B cell (primary cell): Measurements from ENCODE around the gene PRAC2.

ENCODE experiments used
- CTCF ChIP-seq: fragments of 200-600 bp; IDR thresholded peaks from one replicate; pipeline ENCODE4 v1.8.0; 2022; ENCODE audit warnings: antibody characterized with exemption, mild to moderate bottlenecking
- EZH2 ChIP-seq: IDR thresholded peaks from 2 replicates; pipeline ENCODE4 v1.6.1; 2012; ENCODE audit warnings: borderline replicate concordance, low read depth, mild to moderate bottlenecking, moderate library complexity, low read length; ENCODE audit not compliant: insufficient read depth, poor library complexity, severe bottlenecking

- TF ChIP-seq CTCF (no peak), EZH2 (no peak)
Measured at GRCh38 chr17:48752399-48753288, 29.7 kb downstream of the PRAC2 start.
